HFFc6 (cell line): Measurements from ENCODE around the gene KIF14. TPM values are rescaled to one million over a fixed set of nuclear protein-coding genes. Genes with fewer than 3 reads are reported as not detected.

ENCODE experiments used
- DNase-seq: peaks from one replicate; pipeline ENCODE4 v3.0.0-alpha.2; 2018
- H3K27ac Mint-ChIP-seq: 2 replicates; pipeline ENCODE4 v1.8.0; 2020; ENCODE audit warnings: mild to moderate bottlenecking, mixed read lengths
- H3K27me3 Mint-ChIP-seq: 2 replicates; pipeline ENCODE4 v1.8.0; 2021; ENCODE audit warnings: mild to moderate bottlenecking, moderate library complexity, mixed read lengths; ENCODE audit not compliant: insufficient read depth
- H3K36me3 Mint-ChIP-seq: 2 replicates; pipeline ENCODE4 v1.8.0; 2021; ENCODE audit warnings: low read depth, mixed read lengths
- H3K4me1 Mint-ChIP-seq: 2 replicates; pipeline ENCODE4 v1.8.0; 2020; ENCODE audit warnings: low read depth, mixed read lengths
- H3K4me3 Mint-ChIP-seq: 2 replicates; pipeline ENCODE4 v1.8.0; 2020; ENCODE audit warnings: mild to moderate bottlenecking, moderate library complexity, mixed read lengths
- H3K9me3 Mint-ChIP-seq: 2 replicates; pipeline ENCODE4 v1.8.0; 2020; ENCODE audit warnings: mild to moderate bottlenecking, mixed read lengths
- CTCF ChIP-seq: fragments of 200-600 bp; sonication (generic); IDR thresholded peaks from 2 replicates; pipeline ENCODE4 v1.5.0; 2021; ENCODE audit warnings: antibody characterized with exemption, mild to moderate bottlenecking
- long read RNA-seq: library from polyadenylated mRNA; unstranded; transcript quantifications from one replicate; pipeline ENCODE4 v2.0.0, GENCODE V29; 2019
- total RNA-seq, 6 experiments: library from RNA; stranded (reverse); fragmentation: NEBNext Ultra II Directional; extraction: Animal tissue kit (Norgen Biotek cat#: 25700); gene quantifications; 2 replicates in 1 of 6; 3 replicates in 5 of 6; pipeline ENCODE4 v1.2.3, GENCODE V29; 2021

KIF14 gene
- 10 to 100 TPM in 5 of 6 experiments, 1 to 10 TPM in 1; 5.3 to 12.5 (median 11.4) TPM for total RNA-seq
- long read RNA-seq, full-length matches to known transcripts, result 1 of 8 reads
- long read RNA-seq, partial matches to known transcripts, result 3 of 8 reads
- long read RNA-seq, other reads (novel, unspliced or antisense), result 4 of 8 reads

GRCh38 chr1:200620273-200621131, at the start of gene KIF14:
KIF14 (minus strand) TSS chr1:200620751; CDS start chr1:200618723, 2,028 bp downstream.
- no peaks in the 10 kb centered on the region; the same call in 1 of the 2 replicates for H3K36me3 Mint-ChIP-seq
- H3K9me3 Mint-ChIP-seq, result no peaks in the 10 kb centered on the region
- TF ChIP-seq CTCF, result no peak
- H3K27me3 Mint-ChIP-seq, result peaks cover 3% of the 10 kb centered on the region; the same call in 1 of the 2 replicates
- peaks cover 57% of the 10 kb centered on the region for H3K4me1 Mint-ChIP-seq
- peak within 1 kb of the TSS; percentile 96 for H3K4me3 Mint-ChIP-seq
- H3K27ac Mint-ChIP-seq, result peak within 1 kb of the TSS; percentile 87
- DNase-seq, result peak; percentile 89

- no peaks in the 10 kb centered on the region for H3K27me3 Mint-ChIP-seq
- H3K36me3 Mint-ChIP-seq, result peaks cover 15% of the 10 kb centered on the region; the same call in 1 of the 2 replicates
- H3K4me3 Mint-ChIP-seq, result peak within 1 kb of the TSS; percentile 93
- TF ChIP-seq CTCF, result no peak
- peak within 1 kb of the TSS; percentile 98 for H3K27ac Mint-ChIP-seq
- peak; percentile 97 for DNase-seq
- peaks cover 41% of the 10 kb centered on the region for H3K4me1 Mint-ChIP-seq
- no peaks in the 10 kb centered on the region for H3K9me3 Mint-ChIP-seq
Measured at GRCh38 chr1:200669314-200670241, 49.0 kb upstream of the KIF14 start, which contains the start of gene DDX59. DDX59 (minus strand) TSS chr1:200669907; CDS start chr1:200666740, 3,167 bp downstream.

- peaks cover 34% of the 10 kb centered on the region for H3K4me1 Mint-ChIP-seq
- peak overlapping the region; percentile 98 for H3K27ac Mint-ChIP-seq
- DNase-seq, result no peak
- H3K9me3 Mint-ChIP-seq, result no peaks in the 10 kb centered on the region
- H3K27me3 Mint-ChIP-seq, result no peaks in the 10 kb centered on the region
- peak overlapping the region; percentile 93 for H3K4me3 Mint-ChIP-seq
- no peak for TF ChIP-seq CTCF
- H3K36me3 Mint-ChIP-seq, result peaks cover 24% of the 10 kb centered on the region; the same call in 1 of the 2 replicates
Measured at GRCh38 chr1:200668514-200669313, 48.2 kb upstream of the KIF14 start.

- TF ChIP-seq CTCF, result no peak
- peaks cover 32% of the 10 kb centered on the region; the same call in 1 of the 2 replicates for H3K36me3 Mint-ChIP-seq
- no peak for DNase-seq
- H3K9me3 Mint-ChIP-seq, result no peaks in the 10 kb centered on the region
- peaks cover 31% of the 10 kb centered on the region for H3K4me1 Mint-ChIP-seq
- no peak overlapping the region for H3K4me3 Mint-ChIP-seq
- H3K27ac Mint-ChIP-seq, result no peak overlapping the region
- H3K27me3 Mint-ChIP-seq, result no peaks in the 10 kb centered on the region
Measured at GRCh38 chr1:200666309-200666708, 45.8 kb upstream of the KIF14 start.
